ENCODE measurements around the gene SCAMP5.
A peak's percentile ranks its signal among the peaks of the same experiment; 100 is the strongest.

Gene SCAMP5

GRCh38 chr15:74976159-74976558, 19.2 kb upstream of the SCAMP5 start:
- DNase-seq (ENCODE audit: low read depth in 1 of 2, low spot score in 1 of 2): no peak

- no peak for DNase-seq (ENCODE audit: low read depth in 1 of 2, low spot score in 1 of 2)
Measured at GRCh38 chr15:74977599-74977998, 17.8 kb upstream of the SCAMP5 start.

- no peak for DNase-seq (ENCODE audit: low read depth in 1 of 2, low spot score in 1 of 2)
Measured at GRCh38 chr15:74978077-74978476, 17.3 kb upstream of the SCAMP5 start.

- DNase-seq (ENCODE audit: low read depth in 1 of 2, low spot score in 1 of 2): no peak
Measured at GRCh38 chr15:74978503-74978902, 16.9 kb upstream of the SCAMP5 start.

- DNase-seq (ENCODE audit: low read depth in 1 of 2, low spot score in 1 of 2): no peak
Measured at GRCh38 chr15:74982183-74982582, 13.2 kb upstream of the SCAMP5 start.

- DNase-seq (ENCODE audit: low read depth in 1 of 2, low spot score in 1 of 2): peak in 1 of 2 donors; percentile 8
Measured at GRCh38 chr15:74983725-74984231, 11.6 kb upstream of the SCAMP5 start.

GRCh38 chr15:74988007-74988800, 7.2 kb upstream of the SCAMP5 start:
- no peak for DNase-seq (ENCODE audit: low read depth in 1 of 2, low spot score in 1 of 2)

- no peak for DNase-seq (ENCODE audit: low read depth in 1 of 2, low spot score in 1 of 2)
Measured at GRCh38 chr15:74989527-74989926, 5.8 kb upstream of the SCAMP5 start.

- no peak for DNase-seq (ENCODE audit: low read depth in 1 of 2, low spot score in 1 of 2)
Measured at GRCh38 chr15:74992619-74993018, 2.7 kb upstream of the SCAMP5 start.

GRCh38 chr15:74994236-74994635, 1.1 kb upstream of the SCAMP5 start:
- DNase-seq (ENCODE audit: low read depth in 1 of 2, low spot score in 1 of 2): no peak

GRCh38 chr15:74994685-74995084, 678 bp upstream of the SCAMP5 start:
- DNase-seq (ENCODE audit: low read depth in 1 of 2, low spot score in 1 of 2): no peak

GRCh38 chr15:74995779-74996765, 709 bp downstream of the SCAMP5 start:
- no peak for DNase-seq (ENCODE audit: low read depth in 1 of 2, low spot score in 1 of 2)

- DNase-seq (ENCODE audit: low read depth in 1 of 2, low spot score in 1 of 2): no peak
Measured at GRCh38 chr15:74997141-74997540, 1.8 kb downstream of the SCAMP5 start.

- DNase-seq (ENCODE audit: low read depth in 1 of 2, low spot score in 1 of 2): no peak
Measured at GRCh38 chr15:74997543-74997942, 2.2 kb downstream of the SCAMP5 start.

GRCh38 chr15:75001310-75001709, 5.9 kb downstream of the SCAMP5 start:
- DNase-seq (ENCODE audit: low read depth in 1 of 2, low spot score in 1 of 2): no peak

- DNase-seq (ENCODE audit: low read depth in 1 of 2, low spot score in 1 of 2): no peak
Measured at GRCh38 chr15:75002398-75002797, 7.0 kb downstream of the SCAMP5 start.

GRCh38 chr15:75007216-75007615, 11.9 kb downstream of the SCAMP5 start:
- DNase-seq (ENCODE audit: low read depth in 1 of 2, low spot score in 1 of 2): no peak

- DNase-seq (ENCODE audit: low read depth in 1 of 2, low spot score in 1 of 2): no peak
Measured at GRCh38 chr15:75008221-75008625, 12.9 kb downstream of the SCAMP5 start.

- no peak for DNase-seq (ENCODE audit: low read depth in 1 of 2, low spot score in 1 of 2)
Measured at GRCh38 chr15:75008629-75009326, 13.4 kb downstream of the SCAMP5 start.

GRCh38 chr15:75016431-75016830, 21.1 kb downstream of the SCAMP5 start:
- DNase-seq (ENCODE audit: low read depth in 1 of 2, low spot score in 1 of 2): no peak

- no peak for DNase-seq (ENCODE audit: low read depth in 1 of 2, low spot score in 1 of 2)
Measured at GRCh38 chr15:75019916-75020315, 24.6 kb downstream of the SCAMP5 start.

Measured in activated T-helper 1 cell treated with anti-CD3 and anti-CD28 coated beads, Interleukin-2, amount 50 U/mL, for 16 hours (primary cell).